PC-9 (cell line): Measurements from ENCODE around the gene FBRSL1. TPM values are rescaled to one million over a fixed set of nuclear protein-coding genes. Genes with fewer than 3 reads are reported as not detected.

Experiments used
- BruUV-seq: library from RNA; stranded (reverse); fragments of 400-500 nt; replicated peaks from 2 replicates; lab custom pipeline; 2021; lab: Mats Ljungman, UMichigan
- CTCF ChIA-PET: fragments of 300-600 bp; sonication (Branson Sonifier 250); formaldehyde crosslinking; loops from one replicate; lab custom pipeline; 2022; ENCODE audit warnings: antibody characterized with exemption; lab: Charles Lee
- POLR2A ChIA-PET: fragments of 300-600 bp; sonication (Branson Sonifier 250); formaldehyde crosslinking; loops from one replicate; lab custom pipeline; 2022; ENCODE audit warnings: antibody characterized with exemption; ENCODE audit not compliant: unreplicated experiment; lab: Charles Lee
- DNase-seq, 2 experiments: peaks; one replicate each; pipeline versions ENCODE4 v3.0.0 to v3.0.0-alpha.2; 2015 to 2022; ENCODE audit warnings: mixed read lengths in 1 of 2
- H2AFZ ChIP-seq: fragments of 200-600 bp; sonication (generic); 2 replicates; pipeline ENCODE4 v1.8.1; 2017; ENCODE audit warnings: antibody characterized with exemption
- H3F3A ChIP-seq: fragments of 200-600 bp; sonication (generic); 2 replicates; pipeline ENCODE4 v1.8.1; 2017; ENCODE audit warnings: antibody characterized with exemption, mild to moderate bottlenecking, low read depth; ENCODE audit not compliant: insufficient read depth
- H3K27ac ChIP-seq: fragments of 200-600 bp; sonication (generic); 2 replicates; pipeline ENCODE4 v1.6.1; 2016; ENCODE audit warnings: mixed run types
- H3K27me3 ChIP-seq: fragments of 200-600 bp; sonication (generic); 2 replicates; pipeline ENCODE4 v1.6.1; 2016; ENCODE audit warnings: low read depth, mixed run types; ENCODE audit not compliant: insufficient read depth
- H3K36me3 ChIP-seq: fragments of 200-600 bp; sonication (generic); 2 replicates; pipeline ENCODE4 v1.6.1; 2016; ENCODE audit warnings: low read depth, mixed run types
- H3K4me1 ChIP-seq: fragments of 200-600 bp; sonication (generic); replicated peaks from 2 replicates; pipeline ENCODE4 v1.6.1; 2016; ENCODE audit warnings: mixed run types; ENCODE audit not compliant: insufficient read depth
- H3K4me2 ChIP-seq: fragments of 200-600 bp; sonication (generic); 2 replicates; pipeline ENCODE4 v1.6.1; 2017; ENCODE audit warnings: mixed run types
- H3K4me3 ChIP-seq: fragments of 200-600 bp; sonication (generic); 2 replicates; pipeline ENCODE4 v1.6.1; 2016; ENCODE audit warnings: mixed run types
- H3K79me2 ChIP-seq: fragments of 200-600 bp; sonication (generic); 2 replicates; pipeline ENCODE4 v1.6.1; 2017; ENCODE audit warnings: low read depth, mixed run types
- H3K9me2 ChIP-seq: fragments of 200-600 bp; sonication (generic); 2 replicates; pipeline ENCODE4 v1.8.1; 2017; ENCODE audit warnings: mild to moderate bottlenecking; ENCODE audit not compliant: insufficient read depth
- H3K9me3 ChIP-seq: fragments of 200-600 bp; sonication (generic); 2 replicates; pipeline ENCODE4 v1.8.1; 2016; ENCODE audit warnings: low read depth; ENCODE audit not compliant: insufficient read depth
- H4K20me1 ChIP-seq: fragments of 200-600 bp; sonication (generic); 2 replicates; pipeline ENCODE4 v1.8.1; 2017; ENCODE audit not compliant: insufficient read depth
- CTCF ChIP-seq: fragments of 200-600 bp; sonication (generic); conservative IDR thresholded peaks from 2 replicates; pipeline ENCODE4 v1.6.1; 2017; ENCODE audit warnings: mixed run types, antibody characterized with exemption, mild to moderate bottlenecking, moderate library complexity
- EZH2 ChIP-seq: fragments of 200-600 bp; sonication (generic); IDR thresholded peaks from 2 replicates; pipeline ENCODE4 v1.8.0; 2017; ENCODE audit warnings: antibody characterized with exemption, low read depth
- intact Hi-C: fragments of 100-400 bp; cut with micrococcal nuclease; formaldehyde crosslinking; loops from one replicate; pipeline ENCODE4 v1.10.0; 2022; ENCODE audit not compliant: unreplicated experiment
- total RNA-seq: library from RNA; stranded (reverse); gene quantifications from 2 replicates; pipeline ENCODE4 v1.2.3, GENCODE V29; 2021

Gene FBRSL1
- total RNA-seq, 1 experiment from 2014 or later: 59.5 TPM

GRCh38 chr12:132505105-132505851, 15.3 kb downstream of the FBRSL1 start:
- ChIA-PET CTCF (no interaction called here), POLR2A (no interaction called here)
- no peak for DNase-seq
- Histone ChIP-seq H3K79me2 (peaks cover 27% of the 10 kb centered on the region), H3K4me3 (no peak overlapping the region), H3K9me3 (no peaks in the 10 kb centered on the region), H2AFZ (no peak overlapping the region), H3K27ac (no peak overlapping the region), H3K27me3 (no peaks in the 10 kb centered on the region), H3K9me2 (no peaks in the 10 kb centered on the region), H3K4me2 (no peak overlapping the region), H3K36me3 (no peaks in the 10 kb centered on the region), H4K20me1 (peaks cover 80% of the 10 kb centered on the region), H3K4me1 (no peaks in the 10 kb centered on the region), H3F3A (no peaks in the 10 kb centered on the region)
- intact Hi-C loops: no loop called here
- no TSS peak for BruUV-seq
- TF ChIP-seq EZH2 (no peak), CTCF (no peak)

- Histone ChIP-seq H3K4me2 (no peak overlapping the region), H3K9me3 (no peaks in the 10 kb centered on the region), H3K27ac (no peak overlapping the region), H3K4me3 (no peak overlapping the region), H2AFZ (no peak overlapping the region), H3K4me1 (no peaks in the 10 kb centered on the region), H3K27me3 (no peaks in the 10 kb centered on the region), H3K36me3 (no peaks in the 10 kb centered on the region), H3K79me2 (peaks cover 27% of the 10 kb centered on the region), H3K9me2 (no peaks in the 10 kb centered on the region), H3F3A (no peaks in the 10 kb centered on the region), H4K20me1 (peaks cover 75% of the 10 kb centered on the region)
- DNase-seq: no peak
- ChIA-PET CTCF (no interaction called here), POLR2A (no interaction called here)
- intact Hi-C loops: no loop called here
- TF ChIP-seq CTCF: no peak
- no peak for TF ChIP-seq EZH2
- BruUV-seq: no TSS peak
These were observed 15.9 kb downstream of the FBRSL1 start for GRCh38 chr12:132505852-132506219.

- no peak overlapping the region for H3K4me2 ChIP-seq
- H4K20me1 ChIP-seq: peaks cover 68% of the 10 kb centered on the region
- intact Hi-C loops: no loop called here
- no peaks in the 10 kb centered on the region for H3K36me3 ChIP-seq
- no peaks in the 10 kb centered on the region for H3K9me3 ChIP-seq
- BruUV-seq: no TSS peak
- H3K27me3 ChIP-seq: no peaks in the 10 kb centered on the region
- H3K79me2 ChIP-seq: peaks cover 27% of the 10 kb centered on the region
- H3K9me2 ChIP-seq: no peaks in the 10 kb centered on the region
- H2AFZ ChIP-seq: no peak overlapping the region
- no peaks in the 10 kb centered on the region for H3F3A ChIP-seq
- no peak for TF ChIP-seq EZH2
- TF ChIP-seq CTCF: no peak
- H3K27ac ChIP-seq: no peak overlapping the region
- POLR2A ChIA-PET: no interaction called here
- H3K4me3 ChIP-seq: no peak overlapping the region
- no peaks in the 10 kb centered on the region for H3K4me1 ChIP-seq
- no peak for DNase-seq
- CTCF ChIA-PET: no interaction called here
These were observed 16.6 kb downstream of the FBRSL1 start for GRCh38 chr12:132506328-132507160.
